PC-3 (cell line): ENCODE data around the gene ZDHHC6.

Experiments
- CTCF ChIP-seq: fragments of 300-600 bp; sonication (generic); conservative IDR thresholded peaks from 2 replicates; pipeline ENCODE4 v1.5.1; 2017; ENCODE audit warnings: antibody characterized with exemption, low read depth, mild to moderate bottlenecking, low read length
- EZH2 ChIP-seq: fragments of 300-600 bp; sonication (generic); IDR thresholded peaks from one replicate; pipeline ENCODE4 v1.6.1; 2017; ENCODE audit warnings: antibody characterized with exemption, mild to moderate bottlenecking, low read length; ENCODE audit not compliant: unreplicated experiment

DNA sequence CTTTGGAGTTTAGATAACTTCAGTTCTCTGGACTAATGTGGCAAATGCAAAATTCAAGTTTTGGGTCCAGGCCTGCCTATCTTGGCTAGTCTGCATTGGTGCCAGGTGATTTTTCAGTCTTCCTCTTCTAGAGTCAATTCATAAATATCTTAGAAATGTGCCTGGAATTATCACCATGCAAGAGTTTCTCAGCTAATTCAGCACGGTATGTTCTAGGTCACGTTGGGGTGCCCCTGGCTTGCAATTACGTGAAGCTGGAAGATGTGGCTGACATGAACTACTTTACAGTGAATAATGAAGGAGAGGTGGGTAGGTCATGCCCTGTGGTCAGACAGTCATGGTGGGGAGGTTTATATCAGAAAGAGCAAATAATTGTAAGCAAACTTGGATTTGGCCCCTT lies 25.0 kb downstream of the ZDHHC6 start:
- TF ChIP-seq EZH2: no peak
- TF ChIP-seq CTCF: no peak
